Islet of Langerhans (tissue), 1 donor: ENCODE data around the gene B2M.
A peak's percentile ranks its signal among the peaks of the same experiment; 100 is the strongest.
"Not testable (repeated sequence)": the region's sequence is repeated elsewhere in the genome, so short reads cannot be mapped to it uniquely, and the experiment has no call there.

Source experiments
- FAIRE-seq: peaks from one replicate; lab custom pipeline; 2011; peaks lifted over from hg19 to GRCh38; lab: Jason Lieb, UNC

The B2M gene

GRCh38 chr15:44711096-44711742, at the start of gene B2M, which contains the start of gene PATL2:
Gene B2M (plus strand): TSS chr15:44711517. CDS start chr15:44711547, 30 bp downstream.
Gene PATL2 (minus strand): TSS chr15:44711323. CDS start chr15:44676490, 34,833 bp downstream.
- FAIRE-seq, result peak; percentile 91

- no peak for FAIRE-seq
These were observed 49.7 kb upstream of the B2M start for GRCh38 chr15:44661576-44661975.

GRCh38 chr15:44662478-44663409, 48.6 kb upstream of the B2M start:
- no peak for FAIRE-seq

- peak; percentile 85 for FAIRE-seq
These were observed 47.7 kb upstream of the B2M start, which contains the start of gene SPG11 for GRCh38 chr15:44663410-44664308. Gene SPG11 (minus strand): TSS chr15:44663662. CDS start chr15:44663647, 15 bp downstream.

- no peak for FAIRE-seq
These were observed 44.9 kb upstream of the B2M start for GRCh38 chr15:44666210-44667038.

GRCh38 chr15:44667039-44667360, 44.3 kb upstream of the B2M start:
- no peak for FAIRE-seq

- FAIRE-seq, result no peak
These were observed 42.4 kb upstream of the B2M start for GRCh38 chr15:44668921-44669320.

- FAIRE-seq, result no peak
These were observed 41.0 kb upstream of the B2M start for GRCh38 chr15:44670087-44670950.

- no peak for FAIRE-seq
These were observed 37.7 kb upstream of the B2M start for GRCh38 chr15:44673639-44674038.

GRCh38 chr15:44675911-44676310, 35.4 kb upstream of the B2M start:
- no peak for FAIRE-seq

GRCh38 chr15:44676676-44677075, 34.6 kb upstream of the B2M start:
- no peak for FAIRE-seq

GRCh38 chr15:44682211-44682610, 29.1 kb upstream of the B2M start:
- FAIRE-seq, result no peak

- not testable (repeated sequence) for FAIRE-seq
These were observed 28.3 kb upstream of the B2M start for GRCh38 chr15:44682809-44683682.

- not testable (repeated sequence) for FAIRE-seq
These were observed 22.0 kb upstream of the B2M start for GRCh38 chr15:44689318-44689717.

GRCh38 chr15:44690245-44690644, 21.1 kb upstream of the B2M start:
- FAIRE-seq, result not testable (repeated sequence)

GRCh38 chr15:44692659-44693058, 18.7 kb upstream of the B2M start:
- FAIRE-seq, result no peak

GRCh38 chr15:44694416-44694815, 16.9 kb upstream of the B2M start:
- no peak for FAIRE-seq

GRCh38 chr15:44695294-44695693, 16.0 kb upstream of the B2M start:
- FAIRE-seq, result no peak

GRCh38 chr15:44697014-44697413, 14.3 kb upstream of the B2M start:
- no peak for FAIRE-seq
